Gastrocnemius medialis (tissue), 4 donors: ENCODE results near the gene DAND5. TPM values are rescaled to one million over a fixed set of nuclear protein-coding genes. Genes with fewer than 3 reads are reported as not detected.
"Not testable (repeated sequence)": the region's sequence is repeated elsewhere in the genome, so short reads cannot be mapped to it uniquely, and the experiment has no call there.

ENCODE experiments used
- ATAC-seq, 2 donors: fragments of 150-250 bp; one replicate each; pipeline ENCODE4 v1.9.1; 2016
- DNase-seq, 2 donors: peaks; one replicate each; pipeline ENCODE4 v3.0.0-alpha.2; 2019
- H3K27ac ChIP-seq, 4 donors: fragments of 200-600 bp; sonication (generic); 1 replicate in 1 of 4; 2 replicates in 3 of 4; pipeline ENCODE4 v1.5.1; 2016 to 2018; ENCODE audit warnings: mild to moderate bottlenecking in 2 of 4, moderate library complexity in 1 of 4
- H3K27me3 ChIP-seq, 3 donors: fragments of 200-600 bp; sonication (generic) in 2 of 3; 1 replicate in 1 of 3; 2 replicates in 2 of 3; pipeline versions ENCODE4 v1.5.1 to v1.6.0; 2016 to 2019; ENCODE audit warnings: mild to moderate bottlenecking in 1 of 3, moderate library complexity in 1 of 3
- H3K36me3 ChIP-seq, 2 donors: fragments of 200-600 bp; sonication (generic) in 1 of 2; one replicate each; pipeline ENCODE4 v1.5.1; 2017 to 2018
- H3K4me1 ChIP-seq, 2 donors: fragments of 200-600 bp; sonication (generic) in 1 of 2; one replicate each; pipeline ENCODE4 v1.5.1; 2016 to 2017; ENCODE audit warnings: mild to moderate bottlenecking in 2 of 2
- H3K4me3 ChIP-seq, 4 donors: fragments of 200-600 bp; sonication (generic) in 3 of 4; 1 replicate in 1 of 4; 2 replicates in 3 of 4; pipeline ENCODE4 v1.5.1; 2016 to 2019; ENCODE audit warnings: mild to moderate bottlenecking in 2 of 4
- H3K9me3 ChIP-seq, 3 donors: fragments of 200-600 bp; sonication (generic) in 2 of 3; 1 replicate in 1 of 3; 2 replicates in 2 of 3; pipeline ENCODE4 v1.5.1; 2016 to 2019
- CTCF ChIP-seq, 5 experiments: fragments of 450-650 bp in 3 of 5; fragments of 200-600 bp in 2 of 5; sonication (generic) in 2 of 5; IDR thresholded peaks in 4 of 5; conservative IDR thresholded peaks in 1 of 5; 1 replicate in 4 of 5; 2 replicates in 1 of 5; pipeline ENCODE4 v1.5.1; 2016 to 2019; ENCODE audit warnings: antibody characterized with exemption in 5 of 5, mild to moderate bottlenecking in 3 of 5, moderate library complexity in 3 of 5
- POLR2A ChIP-seq, 2 donors: fragments of 450-650 bp; IDR thresholded peaks; one replicate each; pipeline ENCODE4 v1.6.1; 2017; ENCODE audit warnings: antibody characterized with exemption in 2 of 2, mild to moderate bottlenecking in 2 of 2, moderate library complexity in 2 of 2
- in situ Hi-C, 4 donors: fragments of 200-750 bp; cut with MboI; loops; one replicate each; pipeline versions ENCODE4 v1.15.0 to v1.8.0; 2017; ENCODE audit warnings: low sequenced_read_pairs in 4 of 4
- intact Hi-C: fragments of 100-400 bp; cut with DNase I; formaldehyde crosslinking; loops from one replicate; pipeline ENCODE4 v1.15.1; 2023; ENCODE audit warnings: low total_unique reads
- total RNA-seq, 4 donors: library from RNA; depleted of rRNA; stranded (reverse); fragments of >200 nt; gene quantifications; one replicate each; pipeline versions ENCODE4 v1.1.0 to v1.2.3, GENCODE V29; 2016

Gene DAND5
- total RNA-seq, 4 donors from 2014 or later, result not detected

GRCh38 chr19:12974301-12975220 is 5.2 kb downstream of the DAND5 start:
- ATAC-seq (no peak), DNase-seq (no peak)
- no peak for TF ChIP-seq CTCF (IDR thresholded peaks at IDR 0.05 in 4 of 5, conservative IDR thresholded peaks at IDR 0.05 in 1 of 5)
- TF ChIP-seq POLR2A (IDR thresholded peaks at IDR 0.05), result no peak
- peaks cover 0 to 4% of the 10 kb centered on the region in 2 donors for H3K4me1 ChIP-seq
- H3K9me3 ChIP-seq, result no peaks in the 10 kb centered on the region
- H3K36me3 ChIP-seq, result no peaks in the 10 kb centered on the region
- H3K4me3 ChIP-seq, result no peak overlapping the region
- in situ Hi-C loops, result loop anchor here (5.0 to 25.0 kb wide), 4 partner anchors 118 to 290 kb away; no protein-coding TSS in a partner anchor
- no peak overlapping the region for H3K27ac ChIP-seq
- H3K27me3 ChIP-seq, result no peaks in the 10 kb centered on the region
- intact Hi-C loops, result no loop called here

GRCh38 chr19:12975221-12975741 is 5.9 kb downstream of the DAND5 start:
- H3K4me1 ChIP-seq, result no peaks in the 10 kb centered on the region
- no peak for TF ChIP-seq CTCF (IDR thresholded peaks at IDR 0.05 in 4 of 5, conservative IDR thresholded peaks at IDR 0.05 in 1 of 5)
- no peak for TF ChIP-seq POLR2A (IDR thresholded peaks at IDR 0.05)
- H3K36me3 ChIP-seq, result no peaks in the 10 kb centered on the region
- H3K27me3 ChIP-seq, result no peaks in the 10 kb centered on the region
- in situ Hi-C loops (loop anchor here in 3 of 4 donors (5.0 to 10.0 kb wide), 3 partner anchors 117 to 290 kb away; no protein-coding TSS in a partner anchor), intact Hi-C loops (no loop called here)
- no peak overlapping the region for H3K4me3 ChIP-seq
- ATAC-seq (no peak), DNase-seq (no peak)
- H3K27ac ChIP-seq, result no peak overlapping the region
- H3K9me3 ChIP-seq, result no peaks in the 10 kb centered on the region

GRCh38 chr19:12976109-12976508 is 6.7 kb downstream of the DAND5 start:
- H3K4me1 ChIP-seq, intact Hi-C loops: not testable (repeated sequence)
- in situ Hi-C loops, result loop anchor here in 3 of 4 donors (5.0 to 10.0 kb wide), 3 partner anchors 116 to 289 kb away; no protein-coding TSS in a partner anchor

GRCh38 chr19:12979974-12980373 is 10.6 kb downstream of the DAND5 start:
- Histone ChIP-seq H3K9me3 (no peaks in the 10 kb centered on the region), H3K27ac (no peak overlapping the region), H3K4me3 (no peak overlapping the region), H3K27me3 (no peaks in the 10 kb centered on the region), H3K36me3 (no peaks in the 10 kb centered on the region), H3K4me1 (peaks cover 13 to 15% of the 10 kb centered on the region in 2 donors)
- TF ChIP-seq POLR2A (IDR thresholded peaks at IDR 0.05), result no peak
- TF ChIP-seq CTCF (IDR thresholded peaks at IDR 0.05 in 4 of 5, conservative IDR thresholded peaks at IDR 0.05 in 1 of 5), result no peak
- ATAC-seq, result no peak
- DNase-seq, result no peak
- intact Hi-C loops, result no loop called here
- in situ Hi-C loops, result loop anchor here (5.0 to 10.0 kb wide), 6 partner anchors 55 to 285 kb away; no protein-coding TSS in a partner anchor

More at GRCh38 chr19:12976109-12976508, 6.7 kb downstream of the DAND5 start:
- H3K4me3 ChIP-seq, H3K36me3 ChIP-seq, H3K9me3 ChIP-seq, ATAC-seq, DNase-seq, H3K27ac ChIP-seq, H3K27me3 ChIP-seq: not testable (repeated sequence)

- H3K27ac ChIP-seq, result no peak overlapping the region
- ATAC-seq (no peak), DNase-seq (no peak)
- TF ChIP-seq CTCF (IDR thresholded peaks at IDR 0.05 in 4 of 5, conservative IDR thresholded peaks at IDR 0.05 in 1 of 5), result no peak
- no peak for TF ChIP-seq POLR2A (IDR thresholded peaks at IDR 0.05)
- H3K4me1 ChIP-seq, result peaks cover 18 to 20% of the 10 kb centered on the region in 2 donors
- no peaks in the 10 kb centered on the region for H3K9me3 ChIP-seq
- H3K27me3 ChIP-seq, result no peaks in the 10 kb centered on the region
- intact Hi-C loops (loop anchor here (1.0 to 2.0 kb wide), 3 partner anchors 54 to 168 kb away; partner anchors contain the start of genes IER2 and STX10), in situ Hi-C loops (loop anchor here (5.0 to 10.0 kb wide), 3 partner anchors 52 to 112 kb away; no protein-coding TSS in a partner anchor)
- no peak overlapping the region for H3K4me3 ChIP-seq
- no peaks in the 10 kb centered on the region for H3K36me3 ChIP-seq
Observed at GRCh38 chr19:12982648-12983047, 13.3 kb downstream of the DAND5 start.
